IMR-90 (cell line): Measurements from ENCODE around the gene TOMM20. TPM values are rescaled to one million over a fixed set of nuclear protein-coding genes. Genes with fewer than 3 reads are reported as not detected.

Source experiments
- ATAC-seq: fragments of 200-7000 bp; cut with Tn5 transposase; 2 replicates; pipeline ENCODE4 v1.9.1; 2020; ENCODE audit warnings: low read depth, mild to moderate bottlenecking, moderate library complexity
- BruUV-seq: library from RNA; stranded (reverse); fragments of 400-500 nt; replicated peaks from 2 replicates; lab custom pipeline; 2021; lab: Mats Ljungman, UMichigan
- CTCF ChIA-PET: fragments of 300-600 bp; formaldehyde crosslinking; extraction: SDS; loops from one replicate; lab custom pipeline; 2021; ENCODE audit warnings: antibody characterized with exemption; lab: Yijun Ruan, JAX
- POLR2A ChIA-PET: fragments of 300-600 bp; sonication (Branson Sonifier 250); formaldehyde crosslinking; loops from one replicate; lab custom pipeline; 2022; ENCODE audit warnings: antibody characterized with exemption; ENCODE audit not compliant: unreplicated experiment; lab: Charles Lee
- DNase-seq: peaks from one replicate; pipeline ENCODE4 v3.0.0; 2013
- H2AFZ ChIP-seq: replicated peaks from 2 replicates; pipeline ENCODE3; 2013; ENCODE audit warnings: low read length, mild to moderate bottlenecking; ENCODE audit not compliant: poor library complexity
- H2AK5ac ChIP-seq: 2 replicates; pipeline ENCODE4 v1.6.1; 2013; ENCODE audit warnings: low read depth, low read length, inconsistent platforms
- H2AK9ac ChIP-seq: replicated peaks from 2 replicates; pipeline ENCODE3; 2013; ENCODE audit warnings: mild to moderate bottlenecking, low read depth, low read length, moderate library complexity; ENCODE audit not compliant: poor library complexity
- H2BK120ac ChIP-seq: 2 replicates; pipeline ENCODE4 v1.6.1; 2013; ENCODE audit warnings: low read depth, low read length, inconsistent platforms
- H2BK15ac ChIP-seq: 3 replicates; pipeline ENCODE4 v1.6.1; 2013; ENCODE audit warnings: low read depth, low read length, inconsistent platforms
- H2BK20ac ChIP-seq: 2 replicates; pipeline ENCODE4 v1.6.1; 2013; ENCODE audit warnings: low read depth, mild to moderate bottlenecking, inconsistent platforms, low read length, moderate library complexity
- H2BK5ac ChIP-seq: 2 replicates; pipeline ENCODE4 v1.6.1; 2013; ENCODE audit warnings: mild to moderate bottlenecking, low read depth, low read length, inconsistent platforms; ENCODE audit not compliant: poor library complexity, severe bottlenecking
- H3K14ac ChIP-seq: replicated peaks from 2 replicates; pipeline ENCODE4 v1.6.1; 2013; ENCODE audit warnings: low read depth, low read length, inconsistent platforms
- H3K18ac ChIP-seq: 2 replicates; pipeline ENCODE4 v1.6.1; 2013; ENCODE audit warnings: low read depth, low read length, control low read depth
- H3K23ac ChIP-seq: 2 replicates; pipeline ENCODE4 v1.6.1; 2013; ENCODE audit warnings: low read depth, low read length, inconsistent platforms
- H3K27ac ChIP-seq: 2 replicates; pipeline ENCODE4 v1.5.1; 2013; ENCODE audit warnings: mild to moderate bottlenecking, control low read depth, low read length; ENCODE audit not compliant: insufficient read depth
- H3K27me3 ChIP-seq: 2 replicates; pipeline ENCODE4 v1.6.1; 2013; ENCODE audit warnings: low read length; ENCODE audit not compliant: control insufficient read depth, insufficient read depth
- H3K36me3 ChIP-seq: 2 replicates; pipeline ENCODE4 v1.6.1; 2013; ENCODE audit warnings: low read length, mixed read lengths; ENCODE audit not compliant: control insufficient read depth, insufficient read depth
- H3K4ac ChIP-seq: 2 replicates; pipeline ENCODE4 v1.6.1; 2013; ENCODE audit warnings: low read depth, low read length, inconsistent platforms
- H3K4me1 ChIP-seq: 2 replicates; pipeline ENCODE4 v1.6.1; 2013; ENCODE audit warnings: low read length, mixed read lengths; ENCODE audit not compliant: control insufficient read depth, insufficient read depth
- H3K4me2 ChIP-seq: 2 replicates; pipeline ENCODE4 v1.6.1; 2013; ENCODE audit warnings: low read depth, mild to moderate bottlenecking, control low read depth, low read length, moderate library complexity
- H3K4me3 ChIP-seq: 2 replicates; pipeline ENCODE4 v1.5.1; 2013; ENCODE audit warnings: low read depth, mild to moderate bottlenecking, control low read depth, low read length, moderate library complexity; ENCODE audit not compliant: insufficient read depth
- H3K56ac ChIP-seq: 2 replicates; pipeline ENCODE4 v1.6.1; 2013; ENCODE audit warnings: low read length, inconsistent platforms; ENCODE audit not compliant: insufficient read depth; ENCODE audit errors: extremely low read depth
- H3K79me1 ChIP-seq, 2 experiments: 2 replicates each; pipeline ENCODE4 v1.6.1; 2013; ENCODE audit warnings: low read length in 2 of 2, inconsistent platforms in 1 of 2, low read depth in 1 of 2
- H3K9ac ChIP-seq: 2 replicates; pipeline ENCODE4 v1.6.1; 2013; ENCODE audit warnings: low read depth, low read length, control low read depth
- H3K9me1 ChIP-seq: 2 replicates; pipeline ENCODE4 v1.6.1; 2013; ENCODE audit warnings: low read length, inconsistent platforms; ENCODE audit not compliant: insufficient read depth
- H3K9me3 ChIP-seq: 2 replicates; pipeline ENCODE4 v1.6.1; 2013; ENCODE audit warnings: low read length; ENCODE audit not compliant: control insufficient read depth, insufficient read depth
- H4K20me1 ChIP-seq: 2 replicates; pipeline ENCODE4 v1.6.1; 2013; ENCODE audit warnings: low read length, inconsistent platforms; ENCODE audit not compliant: insufficient read depth
- H4K5ac ChIP-seq: 2 replicates; pipeline ENCODE4 v1.6.1; 2013; ENCODE audit warnings: mild to moderate bottlenecking, low read depth, low read length, control low read depth
- H4K8ac ChIP-seq, 2 experiments: 2 replicates each; pipeline ENCODE4 v1.6.1; 2013; ENCODE audit warnings: low read depth in 2 of 2, low read length in 2 of 2, control low read depth in 1 of 2, inconsistent platforms in 1 of 2
- H4K91ac ChIP-seq: 2 replicates; pipeline ENCODE4 v1.6.1; 2013; ENCODE audit warnings: low read depth, low read length, inconsistent platforms; ENCODE audit not compliant: insufficient read depth
- CTCF ChIP-seq: conservative IDR thresholded peaks from 2 replicates; pipeline ENCODE4 v1.5.1; 2012; ENCODE audit warnings: mild to moderate bottlenecking, low read depth, low read length, improper control_type of control experiment
- FOS ChIP-seq: fragments of 150-350 bp; IDR thresholded peaks from 2 replicates; pipeline ENCODE4 v1.6.1; 2016; ENCODE audit warnings: low read depth, low read length
- MAFK ChIP-seq: IDR thresholded peaks from 2 replicates; pipeline ENCODE4 v1.6.1; 2012; ENCODE audit warnings: low read depth, low read length, improper control_type of control experiment
- MAZ ChIP-seq: IDR thresholded peaks from 2 replicates; pipeline ENCODE4 v1.6.1; 2012; ENCODE audit warnings: low read depth, mild to moderate bottlenecking, low read length, improper control_type of control experiment, moderate library complexity, borderline replicate concordance
- MXI1 ChIP-seq: IDR thresholded peaks from 2 replicates; pipeline ENCODE4 v1.6.1; 2012; ENCODE audit warnings: low read depth, mild to moderate bottlenecking, low read length, moderate library complexity, borderline replicate concordance
- NFE2L2 ChIP-seq: fragments of 150-350 bp; IDR thresholded peaks from 2 replicates; pipeline ENCODE4 v1.6.1; 2016; ENCODE audit warnings: low read depth, mild to moderate bottlenecking, low read length
- POLR2A ChIP-seq: IDR thresholded peaks from 2 replicates; pipeline ENCODE4 v1.6.1; 2012; ENCODE audit warnings: mild to moderate bottlenecking, low read depth, low read length
- RAD21 ChIP-seq: IDR thresholded peaks from 2 replicates; pipeline ENCODE4 v1.6.1; 2012; ENCODE audit warnings: low read length, improper control_type of control experiment
- RCOR1 ChIP-seq: IDR thresholded peaks from 2 replicates; pipeline ENCODE4 v1.6.1; 2012; ENCODE audit warnings: mild to moderate bottlenecking, low read length, improper control_type of control experiment; ENCODE audit not compliant: insufficient replicate concordance
- RFX5 ChIP-seq: IDR thresholded peaks from 2 replicates; pipeline ENCODE4 v1.8.0; 2012; ENCODE audit warnings: low read depth, mild to moderate bottlenecking, low read length, moderate library complexity
- SMC3 ChIP-seq: fragments of 150-350 bp; IDR thresholded peaks from 2 replicates; pipeline ENCODE4 v1.6.1; 2016; ENCODE audit warnings: low read depth, mild to moderate bottlenecking, antibody characterized with exemption, low read length, moderate library complexity
- WGBS, 2 experiments: methylation state at CpG; one replicate each; pipeline versions ENCODE4 v1.1.5 to v1.1.7; 2013; ENCODE audit warnings: missing lambda C conversion rate in 2 of 2; ENCODE audit not compliant: insufficient read length in 1 of 2; ENCODE audit errors: extremely low coverage in 2 of 2; 5-methylcytosine and 5-hydroxymethylcytosine counted together
- dilution Hi-C: fragments of 300-500 bp; cut with HindIII; formaldehyde crosslinking; loops from one replicate; pipeline ENCODE4 v1.14.3; 2018; ENCODE audit warnings: low sequenced_read_pairs; ENCODE audit not compliant: unreplicated experiment
- in situ Hi-C: fragments of 300-500 bp; cut with MboI; formaldehyde crosslinking; loops from 3 replicates; pipeline ENCODE4 v1.14.3; 2019; ENCODE audit warnings: low sequenced_read_pairs, inconsistent platforms, mixed read lengths
- intact Hi-C: fragments of 100-400 bp; cut with micrococcal nuclease; formaldehyde crosslinking; loops from 2 replicates; pipeline ENCODE4 v1.10.0; 2022
- polyA plus RNA-seq, 3 experiments: library from polyadenylated mRNA; depleted of rRNA; stranded (reverse); fragments of >200 nt; gene quantifications; 2 replicates each; pipeline ENCODE4 v1.2.3, GENCODE V29; 2012; ENCODE audit warnings: low replicate concordance in 1 of 3
- total RNA-seq: library from RNA; depleted of rRNA; stranded (reverse); fragments of >200 nt; gene quantifications from 2 replicates; pipeline ENCODE4 v1.2.3, GENCODE V29; 2012
- TF ChIP-seq, protein P1 (sequence below): fragments of 150-350 bp; IDR thresholded peaks from 2 replicates; pipeline ENCODE4 v1.6.1; 2016; ENCODE audit warnings: low read depth, mild to moderate bottlenecking, low read length, moderate library complexity, borderline replicate concordance

The TOMM20 gene
- total and polyA plus RNA-seq, 2 of the 4 experiments (the other 2 are of a cell fraction) = 75.3 to 84.4 TPM

GRCh38 chr1:235088907-235089306 is 39.7 kb downstream of the TOMM20 start (continued):
- no peak for TF ChIP-seq CTCF
- TF ChIP-seq RAD21 = no peak

DNA sequence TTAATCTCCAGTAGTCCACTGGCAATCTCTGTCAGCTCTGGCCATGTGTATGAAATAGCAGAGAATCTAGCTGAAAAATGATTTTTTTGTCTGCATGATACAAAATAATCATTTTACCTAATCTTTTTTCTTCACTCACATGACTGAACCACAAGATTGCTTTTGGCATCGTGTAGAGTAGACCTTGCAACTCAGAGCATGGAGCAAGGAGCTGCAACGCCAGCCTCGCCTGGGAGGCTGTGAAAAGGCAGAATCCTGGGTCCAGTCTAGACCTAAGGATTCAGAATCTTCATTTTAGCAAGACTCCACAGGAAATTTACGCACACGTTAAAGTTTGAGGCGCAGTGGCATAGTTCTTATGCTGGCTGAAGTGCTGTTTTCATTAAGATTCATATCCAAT is 40.2 kb downstream of the TOMM20 start:
- no TSS peak for BruUV-seq
- Histone ChIP-seq H4K8ac (no peak overlapping the region), H2AK9ac (no peak overlapping the region), H2BK20ac (no peak overlapping the region), H3K18ac (no peak overlapping the region), H3K23ac (no peak overlapping the region), H4K5ac (no peak overlapping the region), H2AK5ac (no peak overlapping the region), H2BK15ac (no peak overlapping the region), H3K9me1 (no peaks in the 10 kb centered on the region), H3K79me1 (no peaks in the 10 kb centered on the region), H3K56ac (no peak overlapping the region), H3K4me2 (no peak overlapping the region), H3K9ac (no peak overlapping the region), H3K4me3 (no peak overlapping the region), H2AFZ (no peak overlapping the region), H3K27me3 (no peaks in the 10 kb centered on the region), H3K4me1 (peaks cover 7% of the 10 kb centered on the region; the same call in 1 of the 2 replicates), H2BK5ac (no peak overlapping the region), H3K14ac (no peak overlapping the region), H3K27ac (no peak overlapping the region), H3K4ac (no peak overlapping the region), H4K20me1 (no peaks in the 10 kb centered on the region), H3K9me3 (no peaks in the 10 kb centered on the region), H2BK120ac (no peak overlapping the region), H4K91ac (no peak overlapping the region), H3K36me3 (no peaks in the 10 kb centered on the region)
- in situ Hi-C loops = loop anchor here (25.0 kb wide), 1 partner anchor 226 kb away; no protein-coding TSS in a partner anchor
- ATAC-seq (no peak), DNase-seq (no peak)
- intact Hi-C loops = no loop called here
- dilution Hi-C loops = no loop called here
- WGBS, 2 experiments = 90% methylated on average over 2 of the region's 6 CpGs; no CpG with 5 or more reads in 1 of the 2 experiments
- CTCF ChIA-PET = interaction anchor here (1.0 to 2.0 kb wide), 2 partner anchors 328 to 601 kb away, joined by 3 to 4 read pairs; no protein-coding TSS in a partner anchor
- POLR2A ChIA-PET = no interaction called here
- TF ChIP-seq MAZ (no peak), NFE2L2 (no peak), MXI1 (no peak), POLR2A (no peak), CTCF (no peak), SMC3 (no peak), RCOR1 (no peak), FOS (no peak), RAD21 (no peak), MAFK (no peak), RFX5 (no peak)
- TF ChIP-seq, protein P1, sequence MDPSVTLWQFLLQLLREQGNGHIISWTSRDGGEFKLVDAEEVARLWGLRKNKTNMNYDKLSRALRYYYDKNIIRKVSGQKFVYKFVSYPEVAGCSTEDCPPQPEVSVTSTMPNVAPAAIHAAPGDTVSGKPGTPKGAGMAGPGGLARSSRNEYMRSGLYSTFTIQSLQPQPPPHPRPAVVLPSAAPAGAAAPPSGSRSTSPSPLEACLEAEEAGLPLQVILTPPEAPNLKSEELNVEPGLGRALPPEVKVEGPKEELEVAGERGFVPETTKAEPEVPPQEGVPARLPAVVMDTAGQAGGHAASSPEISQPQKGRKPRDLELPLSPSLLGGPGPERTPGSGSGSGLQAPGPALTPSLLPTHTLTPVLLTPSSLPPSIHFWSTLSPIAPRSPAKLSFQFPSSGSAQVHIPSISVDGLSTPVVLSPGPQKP = no peak
